ENCODE measurements around the gene ABLIM1.

The ABLIM1 gene

DNA sequence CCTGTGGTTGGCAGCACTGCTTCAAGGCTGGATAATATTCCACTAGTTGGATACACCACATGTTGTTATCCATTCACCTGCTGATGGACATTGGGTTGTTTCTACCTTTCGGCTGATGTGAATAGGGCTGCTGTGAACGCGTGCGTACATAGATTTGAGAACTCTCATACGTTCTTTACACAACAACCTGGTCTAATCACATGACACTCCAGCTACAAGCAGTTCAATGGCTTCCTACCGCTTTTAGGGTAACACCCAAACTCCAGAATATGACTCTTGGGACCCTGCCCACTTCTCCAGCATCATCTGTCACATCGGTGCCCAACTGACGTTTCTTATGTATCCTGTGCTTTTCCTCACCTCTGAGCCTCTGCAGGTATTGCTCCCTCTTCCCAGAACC is 114.6 kb downstream of the ABLIM1 start:
- Histone ChIP-seq H3K4me2 (ENCODE audit: low read depth, low read length) (no peak overlapping the region), H3K27ac (ENCODE audit: low read length) (no peak overlapping the region), H3K79me2 (ENCODE audit: low read length) (no peaks in the 10 kb centered on the region), H3K9ac (ENCODE audit: low read length) (no peak overlapping the region), H3K4me1 (ENCODE audit: low read length) (peaks cover 23% of the 10 kb centered on the region), H3K27me3 (replicated peaks; ENCODE audit: insufficient read depth, low read length) (0 out of 2 replicates have a peak, but pooled peaks cover 12% of the 10 kb centered on the region), H3K9me2 (replicated peaks; ENCODE audit: insufficient read depth, low read length) (no peaks in the 10 kb centered on the region), H4K20me1 (ENCODE audit: insufficient read depth, low read length) (no peaks in the 10 kb centered on the region), H2AFZ (ENCODE audit: low read length) (no peak overlapping the region), H3K4me3 (ENCODE audit: low read length) (no peak overlapping the region), H3K36me3 (replicated peaks; ENCODE audit: insufficient read depth, low read length) (no peaks in the 10 kb centered on the region), H3K9me3 (replicated peaks; ENCODE audit: insufficient read depth, low read length) (no peaks in the 10 kb centered on the region), H3F3A (ENCODE audit: insufficient read depth, low read length) (peaks cover 7% of the 10 kb centered on the region; the same call in 1 of the 2 replicates)
- TF ChIP-seq EZH2phosphoT487 (IDR thresholded peaks at IDR 0.05; ENCODE audit: low read length), result no peak
- TF ChIP-seq, protein P1, sequence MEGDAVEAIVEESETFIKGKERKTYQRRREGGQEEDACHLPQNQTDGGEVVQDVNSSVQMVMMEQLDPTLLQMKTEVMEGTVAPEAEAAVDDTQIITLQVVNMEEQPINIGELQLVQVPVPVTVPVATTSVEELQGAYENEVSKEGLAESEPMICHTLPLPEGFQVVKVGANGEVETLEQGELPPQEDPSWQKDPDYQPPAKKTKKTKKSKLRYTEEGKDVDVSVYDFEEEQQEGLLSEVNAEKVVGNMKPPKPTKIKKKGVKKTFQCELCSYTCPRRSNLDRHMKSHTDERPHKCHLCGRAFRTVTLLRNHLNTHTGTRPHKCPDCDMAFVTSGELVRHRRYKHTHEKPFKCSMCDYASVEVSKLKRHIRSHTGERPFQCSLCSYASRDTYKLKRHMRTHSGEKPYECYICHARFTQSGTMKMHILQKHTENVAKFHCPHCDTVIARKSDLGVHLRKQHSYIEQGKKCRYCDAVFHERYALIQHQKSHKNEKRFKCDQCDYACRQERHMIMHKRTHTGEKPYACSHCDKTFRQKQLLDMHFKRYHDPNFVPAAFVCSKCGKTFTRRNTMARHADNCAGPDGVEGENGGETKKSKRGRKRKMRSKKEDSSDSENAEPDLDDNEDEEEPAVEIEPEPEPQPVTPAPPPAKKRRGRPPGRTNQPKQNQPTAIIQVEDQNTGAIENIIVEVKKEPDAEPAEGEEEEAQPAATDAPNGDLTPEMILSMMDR (IDR thresholded peaks at IDR 0.05; ENCODE audit: low read length), result no peak
- no peak for TF ChIP-seq EZH2 (optimal IDR thresholded peaks at IDR 0.05; ENCODE audit: low read depth, low read length)
- DNase-seq, result no peak

DNA sequence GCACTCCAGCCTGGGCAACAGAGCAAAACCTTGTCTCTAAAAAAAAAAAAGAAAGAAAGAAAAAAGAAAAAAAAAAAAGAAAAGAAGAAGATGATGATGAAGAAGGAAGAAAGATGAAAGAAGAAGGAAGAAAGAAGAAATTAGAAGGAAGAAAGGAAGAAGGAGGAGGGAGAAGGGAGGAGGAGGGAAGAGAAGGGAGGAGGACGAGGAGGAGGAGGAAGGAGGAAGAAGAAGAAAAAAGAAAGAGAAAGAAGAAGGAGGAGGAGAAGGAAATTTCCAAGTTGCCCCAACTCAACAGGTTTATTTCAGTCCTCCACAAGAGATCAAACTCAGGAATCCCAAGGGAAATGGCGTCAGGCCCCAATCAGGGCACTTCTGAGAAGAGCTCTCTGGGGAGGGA is 115.7 kb downstream of the ABLIM1 start:
- TF ChIP-seq EZH2 (optimal IDR thresholded peaks at IDR 0.05; ENCODE audit: low read depth, low read length), result no peak
- TF ChIP-seq EZH2phosphoT487 (IDR thresholded peaks at IDR 0.05; ENCODE audit: low read length), result no peak
- Histone ChIP-seq H2AFZ (ENCODE audit: low read length) (no peak overlapping the region), H3K4me1 (ENCODE audit: low read length) (peaks cover 28% of the 10 kb centered on the region), H4K20me1 (ENCODE audit: insufficient read depth, low read length) (no peaks in the 10 kb centered on the region), H3K9me2 (replicated peaks; ENCODE audit: insufficient read depth, low read length) (no peaks in the 10 kb centered on the region), H3K4me3 (ENCODE audit: low read length) (no peak overlapping the region), H3K27me3 (replicated peaks; ENCODE audit: insufficient read depth, low read length) (0 out of 2 replicates have a peak, but pooled peaks cover 12% of the 10 kb centered on the region), H3F3A (ENCODE audit: insufficient read depth, low read length) (peaks cover 7% of the 10 kb centered on the region), H3K79me2 (ENCODE audit: low read length) (no peaks in the 10 kb centered on the region), H3K4me2 (ENCODE audit: low read depth, low read length) (no peak overlapping the region), H3K9ac (ENCODE audit: low read length) (no peak overlapping the region), H3K36me3 (replicated peaks; ENCODE audit: insufficient read depth, low read length) (no peaks in the 10 kb centered on the region), H3K27ac (ENCODE audit: low read length) (no peak overlapping the region), H3K9me3 (replicated peaks; ENCODE audit: insufficient read depth, low read length) (no peaks in the 10 kb centered on the region)
- no peak for DNase-seq

DNA sequence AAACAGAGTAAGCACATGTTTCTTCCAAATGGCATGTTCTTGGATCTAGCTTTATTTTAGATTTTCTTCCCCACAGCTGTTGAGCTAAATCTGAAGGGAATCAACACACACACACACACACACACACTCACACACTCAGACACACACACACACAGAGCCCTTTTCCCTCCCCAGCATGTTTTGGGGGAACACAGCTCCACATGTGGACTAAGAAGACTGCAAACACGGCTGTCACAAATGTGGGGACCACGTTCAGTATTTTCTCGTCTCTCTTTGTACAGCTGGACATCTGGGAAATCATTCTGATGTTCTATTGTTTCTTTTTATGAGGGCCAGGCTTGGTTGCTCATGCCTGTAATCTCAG is 116.3 kb downstream of the ABLIM1 start:
- Histone ChIP-seq H4K20me1 (ENCODE audit: insufficient read depth, low read length) (no peaks in the 10 kb centered on the region), H3K27ac (ENCODE audit: low read length) (no peak overlapping the region), H2AFZ (ENCODE audit: low read length) (no peak overlapping the region), H3K36me3 (replicated peaks; ENCODE audit: insufficient read depth, low read length) (no peaks in the 10 kb centered on the region), H3K9me3 (replicated peaks; ENCODE audit: insufficient read depth, low read length) (no peaks in the 10 kb centered on the region), H3K9ac (ENCODE audit: low read length) (no peak overlapping the region), H3K27me3 (replicated peaks; ENCODE audit: insufficient read depth, low read length) (0 out of 2 replicates have a peak, but pooled peaks cover 12% of the 10 kb centered on the region), H3K4me3 (ENCODE audit: low read length) (no peak overlapping the region), H3K79me2 (ENCODE audit: low read length) (no peaks in the 10 kb centered on the region), H3F3A (ENCODE audit: insufficient read depth, low read length) (peaks cover 7% of the 10 kb centered on the region), H3K9me2 (replicated peaks; ENCODE audit: insufficient read depth, low read length) (no peaks in the 10 kb centered on the region), H3K4me1 (ENCODE audit: low read length) (peaks cover 28% of the 10 kb centered on the region), H3K4me2 (ENCODE audit: low read depth, low read length) (no peak overlapping the region)
- TF ChIP-seq EZH2phosphoT487 (IDR thresholded peaks at IDR 0.05; ENCODE audit: low read length) (no peak), EZH2 (optimal IDR thresholded peaks at IDR 0.05; ENCODE audit: low read depth, low read length) (no peak)
- TF ChIP-seq, protein P1 (IDR thresholded peaks at IDR 0.05; ENCODE audit: low read length), result no peak
- DNase-seq, result no peak

DNA sequence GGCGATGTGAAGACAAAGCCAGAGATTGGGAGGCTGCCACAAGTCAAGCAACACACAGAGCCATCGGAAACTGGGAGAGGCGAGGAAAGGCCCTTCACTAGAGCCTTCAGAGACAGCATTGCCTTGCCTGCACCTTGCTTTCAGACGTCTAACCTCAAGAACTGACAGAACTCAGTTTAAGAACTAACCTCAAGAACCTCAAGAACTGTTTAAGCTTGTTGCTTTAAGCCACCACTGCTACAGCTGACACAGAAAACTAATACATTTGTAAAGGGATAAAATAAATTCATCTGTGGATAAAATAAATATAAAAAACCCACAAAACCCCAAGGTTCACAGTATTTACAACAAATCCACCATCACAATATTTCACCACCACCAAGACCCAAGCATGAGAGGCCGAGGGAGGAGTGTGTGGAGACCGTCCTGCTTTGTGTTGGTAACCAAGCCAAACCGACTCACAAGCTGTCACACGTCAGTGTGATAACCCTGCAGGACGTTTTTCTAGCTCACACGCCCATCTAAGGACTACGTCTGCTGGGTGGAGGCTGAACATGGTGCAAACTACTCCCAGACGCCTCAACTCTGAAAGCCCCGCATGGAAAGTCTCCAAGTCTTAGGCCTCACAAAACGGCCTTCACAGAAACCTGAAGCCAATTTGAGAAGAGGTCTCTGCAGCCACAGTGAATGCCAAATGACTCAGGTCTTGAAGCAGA is 116.8 kb downstream of the ABLIM1 start:
- TF ChIP-seq, protein P1 (IDR thresholded peaks at IDR 0.05; ENCODE audit: low read length), result no peak
- no peak for TF ChIP-seq EZH2 (optimal IDR thresholded peaks at IDR 0.05; ENCODE audit: low read depth, low read length)
- no peak for TF ChIP-seq EZH2phosphoT487 (IDR thresholded peaks at IDR 0.05; ENCODE audit: low read length)
- Histone ChIP-seq H3K4me1 (ENCODE audit: low read length) (peaks cover 28% of the 10 kb centered on the region), H4K20me1 (ENCODE audit: insufficient read depth, low read length) (no peaks in the 10 kb centered on the region), H3K79me2 (ENCODE audit: low read length) (no peaks in the 10 kb centered on the region), H3K27me3 (replicated peaks; ENCODE audit: insufficient read depth, low read length) (0 out of 2 replicates have a peak, but pooled peaks cover 12% of the 10 kb centered on the region), H3K27ac (ENCODE audit: low read length) (no peak overlapping the region), H3K36me3 (replicated peaks; ENCODE audit: insufficient read depth, low read length) (no peaks in the 10 kb centered on the region), H3K4me3 (ENCODE audit: low read length) (no peak overlapping the region), H3K9me3 (replicated peaks; ENCODE audit: insufficient read depth, low read length) (no peaks in the 10 kb centered on the region), H3K9ac (ENCODE audit: low read length) (no peak overlapping the region), H3F3A (ENCODE audit: insufficient read depth, low read length) (peaks cover 7% of the 10 kb centered on the region), H3K9me2 (replicated peaks; ENCODE audit: insufficient read depth, low read length) (no peaks in the 10 kb centered on the region), H2AFZ (ENCODE audit: low read length) (no peak overlapping the region), H3K4me2 (ENCODE audit: low read depth, low read length) (no peak overlapping the region)
- DNase-seq, result no peak

All from MM.1S (cell line).